Endothelial cell of umbilical vein (primary cell): Measurements from ENCODE around the gene UQCC2. TPM values are rescaled to one million over a fixed set of nuclear protein-coding genes. Genes with fewer than 3 reads are reported as not detected.

Experiments
- BruUV-seq: library from RNA; stranded (reverse); fragments of 400-500 nt; replicated peaks from 2 replicates; lab custom pipeline; 2021; lab: Mats Ljungman, UMichigan
- CTCF ChIA-PET: fragments of 300-600, 350-600 bp; sonication (Branson Sonifier 250); formaldehyde crosslinking; loops from one replicate; lab custom pipeline; 2021; ENCODE audit warnings: antibody characterized with exemption, inconsistent platforms; lab: Charles Lee
- POLR2A ChIA-PET: fragments of 300-600, 350-600 bp; sonication (Branson Sonifier 250); formaldehyde crosslinking; loops from one replicate; lab custom pipeline; 2021; ENCODE audit warnings: antibody characterized with exemption, inconsistent platforms; lab: Charles Lee
- DNase-seq: peaks from one replicate; pipeline ENCODE4 v3.0.0-alpha.2; 2011; ENCODE audit warnings: low read depth, low spot score
- FAIRE-seq: peaks from 2 replicates; lab custom pipeline; 2011; peaks lifted over from hg19 to GRCh38; lab: Jason Lieb, UNC
- H2AFZ ChIP-seq: 2 replicates; pipeline ENCODE4 v1.6.0; 2012; ENCODE audit warnings: low read depth, low read length, control low read depth, inconsistent platforms
- H3K27ac ChIP-seq: 2 replicates; pipeline ENCODE4 v1.5.1; 2011; ENCODE audit warnings: low read depth, mild to moderate bottlenecking, control low read depth, low read length, moderate library complexity; ENCODE audit not compliant: insufficient read depth
- H3K27me3 ChIP-seq, 2 experiments: 2 replicates each; pipeline versions ENCODE4 v1.6.0 to v1.6.1; 2011; ENCODE audit warnings: low read length in 2 of 2, mixed read lengths in 1 of 2; ENCODE audit not compliant: control insufficient read depth in 2 of 2, insufficient read depth in 2 of 2
- H3K36me3 ChIP-seq, 2 experiments: 2 replicates in 1 of 2; 3 replicates in 1 of 2; pipeline ENCODE4 v1.5.1; 2011; ENCODE audit warnings: low read length in 2 of 2, mild to moderate bottlenecking in 1 of 2, moderate library complexity in 1 of 2; ENCODE audit not compliant: control insufficient read depth in 2 of 2, insufficient read depth in 2 of 2; ENCODE audit errors: extremely low read depth in 1 of 2
- H3K4me1 ChIP-seq: 3 replicates; pipeline ENCODE4 v1.5.1; 2011; ENCODE audit warnings: mild to moderate bottlenecking, low read length; ENCODE audit not compliant: control insufficient read depth, insufficient read depth; ENCODE audit errors: extremely low read depth
- H3K4me2 ChIP-seq: 2 replicates; pipeline ENCODE4 v1.6.1; 2011; ENCODE audit warnings: low read length, control low read depth, mixed read lengths; ENCODE audit not compliant: insufficient read depth
- H3K4me3 ChIP-seq, 3 experiments: fragments of 200-600 bp in 1 of 3; sonication (generic), shearing (Covaris generic) in 1 of 3; replicated peaks in 1 of 3; 2 replicates each; pipeline ENCODE4 v1.5.1; 2011 to 2016; ENCODE audit warnings: control low read depth in 3 of 3, low read length in 3 of 3, mild to moderate bottlenecking in 2 of 3, inconsistent platforms in 1 of 3, low read depth in 1 of 3, moderate library complexity in 1 of 3; ENCODE audit not compliant: insufficient read depth in 1 of 3
- H3K79me2 ChIP-seq: 2 replicates; pipeline ENCODE4 v1.6.0; 2012; ENCODE audit warnings: low read length, inconsistent platforms; ENCODE audit not compliant: control insufficient read depth, insufficient read depth
- H3K9ac ChIP-seq: replicated peaks from 2 replicates; pipeline ENCODE3; 2011; ENCODE audit warnings: low read length, control low read depth; ENCODE audit not compliant: insufficient read depth; ENCODE audit errors: extremely low read depth
- H3K9me1 ChIP-seq: replicated peaks from 3 replicates; pipeline ENCODE4 v1.6.0; 2011; ENCODE audit warnings: mild to moderate bottlenecking, low read length; ENCODE audit not compliant: control insufficient read depth, insufficient read depth; ENCODE audit errors: extremely low read depth
- H3K9me3 ChIP-seq: replicated peaks from 2 replicates; pipeline ENCODE4 v1.5.1; 2012; ENCODE audit warnings: low read length, inconsistent platforms; ENCODE audit not compliant: control insufficient read depth, insufficient read depth
- H4K20me1 ChIP-seq: replicated peaks from 2 replicates; pipeline ENCODE3; 2011; ENCODE audit warnings: mild to moderate bottlenecking, low read length; ENCODE audit not compliant: control insufficient read depth, insufficient read depth; ENCODE audit errors: extremely low read depth
- CTCF ChIP-seq, 2 donors: IDR thresholded peaks; 1 replicate in 1 of 2; 2 replicates in 1 of 2; pipeline ENCODE4 v1.5.1; 2011; ENCODE audit warnings: low read length in 2 of 2, mild to moderate bottlenecking in 2 of 2, moderate library complexity in 2 of 2, control low read depth in 1 of 2, inconsistent platforms in 1 of 2, low read depth in 1 of 2; ENCODE audit not compliant: insufficient read depth in 1 of 2; ENCODE audit errors: extremely low read depth in 1 of 2
- EZH2 ChIP-seq: IDR thresholded peaks from 2 replicates; pipeline ENCODE4 v1.6.1; 2012; ENCODE audit warnings: borderline replicate concordance, low read depth, mild to moderate bottlenecking, moderate library complexity, low read length, inconsistent platforms; ENCODE audit not compliant: severe bottlenecking
- FOS ChIP-seq: IDR thresholded peaks from 2 replicates; pipeline ENCODE4 v1.6.1; 2011; ENCODE audit warnings: mild to moderate bottlenecking, low read length, moderate library complexity, borderline replicate concordance; ENCODE audit not compliant: insufficient read depth
- GATA2 ChIP-seq: IDR thresholded peaks from 2 replicates; pipeline ENCODE4 v1.7.0; 2011; ENCODE audit warnings: low read depth, mild to moderate bottlenecking, moderate library complexity, mixed read lengths, low read length; ENCODE audit not compliant: insufficient read length, insufficient read depth
- JUN ChIP-seq: IDR thresholded peaks from 2 replicates; pipeline ENCODE4 v1.6.1; 2011; ENCODE audit warnings: borderline replicate concordance, low read depth; ENCODE audit not compliant: insufficient read length, insufficient read depth
- MAX ChIP-seq: IDR thresholded peaks from 2 replicates; pipeline ENCODE4 v1.6.1; 2011; ENCODE audit not compliant: insufficient read depth, insufficient read length
- MYC ChIP-seq: IDR thresholded peaks from one replicate; pipeline ENCODE4 v1.6.1; 2011; ENCODE audit warnings: mild to moderate bottlenecking, low read depth, low read length
- POLR2A ChIP-seq: IDR thresholded peaks from 2 replicates; pipeline ENCODE4 v1.6.1; 2012; ENCODE audit warnings: low read depth, mild to moderate bottlenecking, control low read depth, low read length
- POLR2AphosphoS5 ChIP-seq: IDR thresholded peaks from 2 replicates; pipeline ENCODE4 v1.6.1; 2012; ENCODE audit warnings: low read depth, mild to moderate bottlenecking, control low read depth, low read length, moderate library complexity; ENCODE audit not compliant: insufficient read depth
- dilution Hi-C: fragments of 300-500 bp; cut with MboI; formaldehyde crosslinking; loops from one replicate; pipeline ENCODE4 v1.15.0; 2019; ENCODE audit warnings: low sequenced_read_pairs; ENCODE audit not compliant: extremely low pct_ligation_motif_present
- intact Hi-C: fragments of 100-400 bp; cut with micrococcal nuclease; formaldehyde crosslinking; loops from one replicate; pipeline ENCODE4 v1.10.0; 2022
- polyA plus RNA-seq, 4 experiments: library from polyadenylated mRNA; depleted of rRNA in 3 of 4; stranded (reverse) in 3 of 4; unstranded in 1 of 4; fragments of >200 nt; gene quantifications; 2 replicates each; pipeline versions ENCODE4 v1.2.1 to v1.2.3, GENCODE V29; 2011 to 2012; ENCODE audit warnings: missing spikeins in 1 of 4
- total RNA-seq: library from RNA; stranded (reverse); gene quantifications from 2 replicates; pipeline ENCODE4 v1.2.3, GENCODE V29; 2021

UQCC2 gene
- total and polyA plus RNA-seq, 2 donors (not counting 3 experiments of a cell fraction or from before 2014, with no cell fraction given): 46.3 to 95.3 TPM

GRCh38 chr6:33757906-33758305, 46.4 kb upstream of the UQCC2 start:
- BruUV-seq: no TSS peak
- TF ChIP-seq POLR2AphosphoS5: no peak
- TF ChIP-seq EZH2: no peak
- TF ChIP-seq CTCF (IDR thresholded peaks at IDR 0.05; ENCODE audit: extremely low read depth in 1 of 2, insufficient read depth in 1 of 2, low read depth in 1 of 2, low read length in 2 of 2): no peak
- TF ChIP-seq MAX: no peak
- TF ChIP-seq JUN: no peak
- no peak for TF ChIP-seq MYC
- TF ChIP-seq GATA2: no peak
- no peak for TF ChIP-seq FOS
- TF ChIP-seq POLR2A: no peak
- ChIA-PET POLR2A (no interaction called here), CTCF (interaction anchor here (1.5 to 1.9 kb wide), 2 partner anchors 270 to 297 kb away, joined by 3 to 4 read pairs; no protein-coding TSS in a partner anchor)
- Histone ChIP-seq H3K4me1 (no peaks in the 10 kb centered on the region), H3K9me3 (no peaks in the 10 kb centered on the region), H2AFZ (no peak overlapping the region), H3K9ac (no peak overlapping the region), H3K9me1 (no peaks in the 10 kb centered on the region), H3K4me2 (no peak overlapping the region), H4K20me1 (no peaks in the 10 kb centered on the region), H3K27ac (no peak overlapping the region), H3K79me2 (no peaks in the 10 kb centered on the region), H3K36me3 (no peaks in the 10 kb centered on the region), H3K27me3 (no peaks in the 10 kb centered on the region), H3K4me3 (no peak overlapping the region)
- dilution Hi-C loops: no loop called here
- FAIRE-seq: no peak
- intact Hi-C loops: no loop called here
- DNase-seq: no peak
